OCI-LY7 (cell line): Measurements from ENCODE around the gene LRRC42. TPM values are rescaled to one million over a fixed set of nuclear protein-coding genes. Genes with fewer than 3 reads are reported as not detected.

Experiments
- BruUV-seq: library from RNA; stranded (reverse); fragments of 400-500 nt; replicated peaks from 2 replicates; lab custom pipeline; 2021; lab: Mats Ljungman, UMichigan
- CTCF ChIA-PET: fragments of 300-600 bp; sonication (Branson Sonifier 250); formaldehyde crosslinking; loops from one replicate; lab custom pipeline; 2022; ENCODE audit warnings: antibody characterized with exemption; ENCODE audit not compliant: unreplicated experiment; lab: Charles Lee
- POLR2A ChIA-PET: fragments of 300-600 bp; sonication (Branson Sonifier 250); formaldehyde crosslinking; loops from one replicate; lab custom pipeline; 2022; ENCODE audit warnings: antibody characterized with exemption; lab: Charles Lee
- DNase-seq: peaks from one replicate; pipeline ENCODE4 v3.0.0-alpha.2; 2015; ENCODE audit warnings: low spot score
- H2AFZ ChIP-seq: fragments of 200-600 bp; sonication (generic), shearing (Covaris generic); 2 replicates; pipeline ENCODE4 v1.6.1; 2014; ENCODE audit warnings: mild to moderate bottlenecking, antibody characterized with exemption, low read length, moderate library complexity
- H3K27ac ChIP-seq: fragments of 200-600 bp; sonication (generic); 2 replicates; pipeline ENCODE4 v1.5.1; 2014; ENCODE audit warnings: mixed run types, low read depth, mild to moderate bottlenecking, moderate library complexity, low read length, inconsistent platforms; ENCODE audit not compliant: poor library complexity, severe bottlenecking
- H3K36me3 ChIP-seq: fragments of 200-600 bp; sonication (generic); 2 replicates; pipeline ENCODE4 v1.6.1; 2014; ENCODE audit warnings: mild to moderate bottlenecking, antibody characterized with exemption, low read length, moderate library complexity, mixed read lengths; ENCODE audit not compliant: insufficient read depth
- H3K4me1 ChIP-seq: fragments of 200-600 bp; sonication (generic); 2 replicates; pipeline ENCODE4 v1.5.1; 2014; ENCODE audit warnings: mild to moderate bottlenecking, low read length; ENCODE audit not compliant: insufficient read depth, poor library complexity, severe bottlenecking
- H3K4me2 ChIP-seq: fragments of 200-600 bp; sonication (generic); 2 replicates; pipeline ENCODE4 v1.6.1; 2014; ENCODE audit warnings: mild to moderate bottlenecking, low read length
- H3K4me3 ChIP-seq: fragments of 200-600 bp; sonication (generic); 2 replicates; pipeline ENCODE4 v1.5.1; 2014; ENCODE audit warnings: mild to moderate bottlenecking, low read depth, low read length; ENCODE audit not compliant: poor library complexity, severe bottlenecking
- H3K79me2 ChIP-seq: fragments of 200-600 bp; sonication (generic); 2 replicates; pipeline ENCODE4 v1.6.1; 2016; ENCODE audit warnings: low read depth, mild to moderate bottlenecking, low read length, moderate library complexity, mixed read lengths; ENCODE audit not compliant: insufficient read depth
- H3K9me2 ChIP-seq: fragments of 200-600 bp; sonication (generic); 2 replicates; pipeline ENCODE4 v1.6.1; 2016; ENCODE audit warnings: mild to moderate bottlenecking, low read length, mixed read lengths; ENCODE audit not compliant: insufficient read depth
- H3K9me3 ChIP-seq: fragments of 200-600 bp; sonication (generic); 2 replicates; pipeline ENCODE4 v1.6.1; 2014; ENCODE audit warnings: mild to moderate bottlenecking, mixed run types, low read length, mixed read lengths
- H4K20me1 ChIP-seq: fragments of 200-600 bp; sonication (generic); 2 replicates; pipeline ENCODE4 v1.6.1; 2014; ENCODE audit warnings: mild to moderate bottlenecking, antibody characterized with exemption, low read length, moderate library complexity, mixed read lengths; ENCODE audit not compliant: insufficient read depth
- CTCF ChIP-seq: fragments of 200-600 bp; sonication (generic); conservative IDR thresholded peaks from 2 replicates; pipeline ENCODE4 v1.5.1; 2014; ENCODE audit warnings: mild to moderate bottlenecking, antibody characterized with exemption, low read length, moderate library complexity, mixed read lengths
- EZH2phosphoT487 ChIP-seq: fragments of 200-600 bp; sonication (generic); IDR thresholded peaks from 2 replicates; pipeline ENCODE4 v1.6.1; 2018; ENCODE audit warnings: low read depth, borderline replicate concordance, mild to moderate bottlenecking, mixed run types, antibody characterized with exemption, low read length, moderate library complexity, mixed read lengths
- intact Hi-C: fragments of 100-400 bp; cut with micrococcal nuclease; formaldehyde crosslinking; loops from one replicate; pipeline ENCODE4 v1.10.0; 2022; ENCODE audit not compliant: unreplicated experiment
- total RNA-seq, 2 experiments: library from RNA; depleted of rRNA in 1 of 2; stranded (reverse); fragments of >200 nt in 1 of 2; shearing (Covaris generic) in 1 of 2; gene quantifications; 2 replicates each; pipeline ENCODE4 v1.2.3, GENCODE V29; 2014 to 2022

LRRC42 gene
- total RNA-seq, 2 experiments from 2014 or later = 17.5 to 18.5 TPM

DNA sequence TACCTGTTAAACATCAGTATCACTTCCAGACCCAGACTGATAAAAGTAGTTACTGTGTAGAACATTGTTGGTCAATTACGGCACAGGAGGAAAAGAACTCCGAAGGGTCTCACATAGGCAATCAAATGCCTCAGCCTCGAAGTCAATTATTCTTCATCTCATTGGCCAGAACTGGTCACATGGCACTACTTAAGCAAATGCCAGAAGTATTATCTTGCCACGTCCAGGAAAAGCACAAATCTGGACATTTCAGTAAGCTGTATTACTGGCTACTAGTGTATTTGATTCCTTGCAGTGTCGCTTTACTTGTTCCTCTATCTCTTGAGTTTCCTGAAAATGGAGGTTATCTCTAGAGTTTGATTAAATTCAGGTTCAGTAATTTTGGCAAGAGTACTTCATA lies 27.8 kb upstream of the LRRC42 start:
- Histone ChIP-seq H3K4me1 (no peaks in the 10 kb centered on the region), H4K20me1 (no peaks in the 10 kb centered on the region), H2AFZ (no peak overlapping the region), H3K36me3 (peaks cover 34% of the 10 kb centered on the region), H3K4me3 (no peak overlapping the region), H3K4me2 (no peak overlapping the region), H3K27ac (no peak overlapping the region), H3K9me2 (no peaks in the 10 kb centered on the region), H3K9me3 (no peaks in the 10 kb centered on the region), H3K79me2 (no peaks in the 10 kb centered on the region)
- BruUV-seq = no TSS peak
- POLR2A ChIA-PET = interaction anchor here (0.6 to 1.0 kb wide), 2 partner anchors 16 to 18 kb away, joined by 3 read pairs; no protein-coding TSS in a partner anchor
- CTCF ChIA-PET = no interaction called here
- DNase-seq = no peak
- intact Hi-C loops = no loop called here
- TF ChIP-seq EZH2phosphoT487 (no peak), CTCF (no peak)

GRCh38 chr1:53919675-53920066 lies 26.5 kb upstream of the LRRC42 start:
- Histone ChIP-seq H3K79me2 (no peaks in the 10 kb centered on the region), H3K9me2 (no peaks in the 10 kb centered on the region), H2AFZ (no peak overlapping the region), H3K36me3 (peaks cover 34% of the 10 kb centered on the region), H4K20me1 (no peaks in the 10 kb centered on the region), H3K4me2 (no peak overlapping the region), H3K4me1 (no peaks in the 10 kb centered on the region), H3K4me3 (no peak overlapping the region), H3K27ac (no peak overlapping the region), H3K9me3 (no peaks in the 10 kb centered on the region)
- intact Hi-C loops = no loop called here
- CTCF ChIA-PET = no interaction called here
- BruUV-seq = no TSS peak
- TF ChIP-seq CTCF (no peak), EZH2phosphoT487 (no peak)
- POLR2A ChIA-PET = no interaction called here
- no peak for DNase-seq

DNA sequence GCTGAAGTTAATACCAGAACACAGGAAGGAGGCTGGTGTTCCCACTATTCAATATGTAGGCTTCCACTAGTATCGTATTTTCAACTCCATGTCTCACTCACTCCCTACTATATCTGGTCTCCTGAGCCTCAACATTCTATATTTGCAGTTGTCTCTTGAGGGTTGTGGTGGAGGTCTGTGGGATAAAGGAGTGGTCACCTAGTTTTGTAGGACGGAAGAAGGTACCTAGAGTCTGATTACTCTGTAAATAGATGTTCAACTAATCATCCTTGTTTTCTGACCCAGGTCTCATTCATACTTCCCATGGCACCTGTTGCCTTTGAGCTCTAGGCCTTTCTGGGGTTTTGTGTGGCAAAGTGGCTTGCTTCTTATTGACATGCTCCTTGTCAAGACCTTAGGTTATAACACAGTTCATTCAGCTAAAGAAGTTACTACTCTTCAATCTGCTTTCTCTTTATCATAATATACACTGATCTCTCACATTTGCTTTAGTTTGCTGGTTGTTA lies 18.7 kb upstream of the LRRC42 start:
- H3K27ac ChIP-seq = no peak overlapping the region
- CTCF ChIA-PET = no interaction called here
- no TSS peak for BruUV-seq
- no peak overlapping the region for H2AFZ ChIP-seq
- no peak for DNase-seq
- POLR2A ChIA-PET = interaction anchor here (0.7 kb wide), 2 partner anchors 12 to 816 kb away, joined by 3 to 5 read pairs; no protein-coding TSS in a partner anchor
- H3K9me3 ChIP-seq = no peaks in the 10 kb centered on the region
- no peaks in the 10 kb centered on the region for H4K20me1 ChIP-seq
- intact Hi-C loops = no loop called here
- H3K36me3 ChIP-seq = peaks cover 57% of the 10 kb centered on the region
- no peak overlapping the region for H3K4me2 ChIP-seq
- no peaks in the 10 kb centered on the region for H3K4me1 ChIP-seq
- no peak overlapping the region for H3K4me3 ChIP-seq
- no peaks in the 10 kb centered on the region for H3K9me2 ChIP-seq
- TF ChIP-seq EZH2phosphoT487 (no peak), CTCF (no peak)
- no peaks in the 10 kb centered on the region for H3K79me2 ChIP-seq
